GM12874 (cell line): ENCODE results near the gene SCUBE3.

Source experiments
- TF ChIP-seq, protein P1 (sequence below): IDR thresholded peaks from 2 replicates; pipeline ENCODE4 v1.5.1; 2011; ENCODE audit warnings: low read depth, mild to moderate bottlenecking, control low read depth, low read length, moderate library complexity; ENCODE audit not compliant: insufficient read depth

The SCUBE3 gene

DNA sequence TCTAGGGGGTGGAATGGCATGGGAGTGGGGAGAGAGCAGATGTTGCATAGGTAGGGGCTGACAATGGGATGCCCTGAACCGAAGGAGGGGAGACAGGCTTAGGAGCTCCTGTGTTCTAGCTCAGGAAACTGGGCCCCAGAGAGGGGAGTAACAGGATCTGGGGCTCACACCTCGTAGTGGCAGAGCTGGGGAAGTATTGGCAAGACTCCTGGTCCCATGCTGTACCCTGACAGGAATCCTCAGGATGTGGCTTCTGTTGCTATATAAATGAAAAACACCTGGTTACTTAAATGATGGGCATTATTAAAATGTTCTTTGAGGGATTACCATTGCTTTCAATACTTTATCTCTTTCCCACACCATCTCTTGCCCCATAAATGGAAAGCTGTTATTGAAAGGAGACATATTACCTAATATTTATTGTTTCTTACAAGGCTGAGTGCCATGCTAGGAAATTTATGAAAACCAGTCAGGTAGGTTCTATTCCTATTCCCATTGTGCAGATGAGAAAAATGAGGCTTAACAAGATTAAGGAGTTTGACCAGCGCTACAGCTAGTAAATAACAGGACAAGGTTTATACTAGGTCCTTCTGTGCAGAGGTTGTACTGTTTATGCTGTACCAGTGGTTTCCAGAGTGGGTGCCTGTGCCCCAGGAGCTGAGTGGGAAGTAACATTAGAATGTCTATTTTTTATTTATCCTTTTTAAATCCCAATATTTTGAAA lies 37.3 kb upstream of the SCUBE3 start:
- TF ChIP-seq, protein P1, sequence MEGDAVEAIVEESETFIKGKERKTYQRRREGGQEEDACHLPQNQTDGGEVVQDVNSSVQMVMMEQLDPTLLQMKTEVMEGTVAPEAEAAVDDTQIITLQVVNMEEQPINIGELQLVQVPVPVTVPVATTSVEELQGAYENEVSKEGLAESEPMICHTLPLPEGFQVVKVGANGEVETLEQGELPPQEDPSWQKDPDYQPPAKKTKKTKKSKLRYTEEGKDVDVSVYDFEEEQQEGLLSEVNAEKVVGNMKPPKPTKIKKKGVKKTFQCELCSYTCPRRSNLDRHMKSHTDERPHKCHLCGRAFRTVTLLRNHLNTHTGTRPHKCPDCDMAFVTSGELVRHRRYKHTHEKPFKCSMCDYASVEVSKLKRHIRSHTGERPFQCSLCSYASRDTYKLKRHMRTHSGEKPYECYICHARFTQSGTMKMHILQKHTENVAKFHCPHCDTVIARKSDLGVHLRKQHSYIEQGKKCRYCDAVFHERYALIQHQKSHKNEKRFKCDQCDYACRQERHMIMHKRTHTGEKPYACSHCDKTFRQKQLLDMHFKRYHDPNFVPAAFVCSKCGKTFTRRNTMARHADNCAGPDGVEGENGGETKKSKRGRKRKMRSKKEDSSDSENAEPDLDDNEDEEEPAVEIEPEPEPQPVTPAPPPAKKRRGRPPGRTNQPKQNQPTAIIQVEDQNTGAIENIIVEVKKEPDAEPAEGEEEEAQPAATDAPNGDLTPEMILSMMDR, result no peak

DNA sequence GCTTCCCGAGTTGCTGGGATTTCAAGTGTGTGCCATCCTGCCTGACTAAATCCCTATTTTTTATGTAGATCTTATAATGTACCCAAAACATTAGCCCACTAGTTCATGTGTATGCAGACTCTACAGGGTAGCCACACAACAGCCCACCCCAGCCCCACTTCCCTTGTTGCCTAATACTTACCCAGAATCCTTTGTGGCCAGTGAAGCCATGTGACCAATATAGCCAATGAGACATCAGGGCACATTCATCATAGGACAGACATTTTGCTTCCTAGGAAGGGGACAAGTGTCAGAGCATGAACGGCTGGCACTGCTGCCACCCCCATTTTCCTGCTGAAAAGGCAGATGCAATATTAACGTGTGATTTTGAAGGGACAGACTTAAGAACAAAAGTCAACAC lies 36.6 kb upstream of the SCUBE3 start:
- TF ChIP-seq, protein P1, result no peak

DNA sequence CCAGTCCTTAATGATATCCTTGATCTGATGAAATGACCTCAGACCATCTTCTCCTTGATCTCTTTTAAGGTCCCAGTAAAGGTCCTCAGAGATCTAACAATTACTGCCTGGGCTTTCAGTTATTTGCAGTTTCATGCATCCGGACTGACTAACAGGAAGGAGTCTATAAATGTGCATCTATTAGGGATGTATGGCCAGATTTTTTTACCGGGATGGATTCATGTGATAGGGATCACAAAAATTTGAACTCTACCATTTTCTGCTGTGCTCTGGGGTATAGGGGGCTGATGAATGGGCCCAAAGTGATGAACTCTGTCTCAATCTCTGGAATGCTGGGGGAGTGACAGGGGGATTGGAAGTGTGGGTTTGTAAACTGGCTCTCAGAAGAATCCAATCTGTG lies 36.2 kb upstream of the SCUBE3 start:
- TF ChIP-seq, protein P1, result no peak

DNA sequence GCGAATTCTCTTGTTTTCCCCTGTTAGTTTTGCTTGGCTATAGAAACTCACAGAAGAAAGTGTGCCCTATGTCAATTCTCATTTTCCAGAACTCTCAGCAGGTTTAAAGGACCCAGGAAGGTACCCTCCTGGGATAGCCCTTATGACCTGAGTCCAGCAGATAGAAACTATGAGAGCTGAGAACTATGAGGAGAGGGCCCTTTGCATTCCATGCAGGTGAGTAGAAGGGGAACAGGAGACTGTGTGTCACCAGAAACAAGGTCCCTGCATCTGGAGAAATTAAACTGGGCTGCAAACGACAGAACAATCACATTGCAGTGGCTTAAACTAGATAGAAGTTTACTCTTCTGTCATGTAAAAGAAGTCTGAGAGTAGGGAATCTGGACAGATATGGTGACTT lies 35.7 kb upstream of the SCUBE3 start:
- TF ChIP-seq, protein P1, result no peak

DNA sequence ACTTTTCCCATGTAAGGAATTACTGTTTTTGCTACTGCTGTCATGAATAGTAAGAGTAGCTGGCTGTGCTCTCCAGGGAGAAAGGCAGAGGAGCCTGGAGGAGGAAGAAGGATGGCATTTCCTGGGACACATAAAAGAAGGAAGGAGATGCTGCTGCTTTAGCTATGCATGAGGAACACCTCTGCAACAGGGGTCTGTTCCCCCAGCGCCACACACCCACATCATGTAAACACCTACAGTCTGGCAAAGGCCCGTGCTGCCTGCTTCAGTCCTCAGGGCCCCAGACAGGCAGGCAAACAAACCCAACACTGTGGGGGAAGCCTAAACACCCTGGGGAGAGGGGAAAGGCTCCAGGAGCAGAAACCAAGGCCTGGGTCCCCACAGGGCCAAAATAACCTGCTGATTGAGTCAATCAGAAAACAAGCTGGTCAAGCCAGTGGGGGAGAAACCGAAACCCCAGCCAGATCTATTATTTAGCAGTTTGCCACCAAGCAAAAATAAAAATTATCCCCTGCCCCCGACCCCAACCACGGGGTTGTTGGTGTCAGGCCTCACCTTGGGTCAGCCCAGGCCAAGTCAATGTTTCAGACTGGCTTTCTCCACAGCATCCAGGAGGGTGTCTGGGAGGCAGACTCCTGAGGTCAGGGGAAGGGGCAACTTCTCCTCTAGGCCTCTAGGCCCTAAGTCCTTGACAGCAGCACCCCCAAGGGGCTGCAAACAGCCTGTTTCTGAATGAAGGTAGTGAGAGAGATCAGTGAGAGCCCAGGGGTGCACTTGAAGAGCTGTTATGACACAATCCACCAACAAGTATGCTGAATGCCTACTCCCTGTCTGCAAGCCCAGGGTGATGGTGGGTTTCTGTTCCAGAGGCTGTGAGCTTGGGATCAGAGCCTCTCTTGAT lies 34.6 kb upstream of the SCUBE3 start:
- TF ChIP-seq, protein P1, result 0 out of 2 replicates have a peak, but pooled peaks have one; percentile 16

DNA sequence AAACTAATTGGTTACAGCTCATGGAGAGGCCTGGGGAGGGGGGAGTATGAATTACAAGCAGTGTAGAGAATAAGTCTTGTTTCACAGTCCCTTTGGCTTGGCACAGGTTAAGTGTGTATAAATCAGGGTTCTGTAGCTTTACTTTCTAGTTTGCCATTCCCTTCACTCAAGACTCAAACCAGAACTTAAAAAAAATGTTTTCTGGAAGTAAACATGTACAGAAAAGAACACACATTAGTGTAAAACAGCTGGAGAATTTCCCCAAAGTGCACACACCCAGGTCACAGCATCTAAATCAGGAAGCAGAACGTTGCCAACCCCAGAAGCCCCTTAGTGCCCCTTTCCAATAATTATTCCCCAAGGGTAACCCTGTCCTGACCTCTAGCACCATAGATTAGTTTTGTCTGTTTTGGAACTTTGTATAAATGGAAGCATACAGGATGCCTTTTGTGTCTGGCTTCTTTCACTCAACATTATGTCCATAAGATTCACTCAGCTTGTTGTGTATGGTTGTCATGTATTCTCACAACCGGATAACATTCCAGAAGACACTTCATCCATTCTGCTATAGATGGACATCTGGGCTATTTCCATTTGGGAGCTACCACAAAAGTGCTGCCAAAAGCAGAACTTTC lies 33.7 kb upstream of the SCUBE3 start:
- TF ChIP-seq, protein P1, result no peak
